ENCODE data around the gene GGNBP2.
"Not testable (repeated sequence)": the region's sequence is repeated elsewhere in the genome, so short reads cannot be mapped to it uniquely, and the experiment has no call there.

The GGNBP2 gene

GRCh38 chr17:36602924-36603384 lies 58.2 kb downstream of the GGNBP2 start:
- peak; percentile 44 for DNase-seq (ENCODE audit: low read depth)

DNA sequence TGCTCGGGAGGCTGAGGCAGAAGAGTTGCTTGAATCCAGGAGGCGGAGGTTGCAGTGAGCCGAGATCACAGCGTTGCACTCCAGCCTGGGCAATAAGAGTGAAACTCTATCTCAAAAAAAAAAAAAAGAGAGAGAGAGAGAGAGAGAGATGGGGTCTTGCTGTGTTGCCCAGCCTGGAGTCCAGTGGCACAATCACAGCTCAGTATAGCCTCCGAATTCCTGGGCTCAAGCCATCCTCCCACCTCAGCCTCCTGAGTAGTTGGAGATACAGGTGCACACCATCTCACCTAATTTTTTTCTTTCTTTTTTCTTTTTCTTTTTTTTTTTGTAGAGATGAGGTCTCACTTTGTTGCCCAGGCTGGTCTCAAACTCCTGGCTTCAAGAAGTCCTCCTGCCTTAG lies 60.3 kb downstream of the GGNBP2 start:
- not testable (repeated sequence) for DNase-seq (ENCODE audit: low read depth)

GRCh38 chr17:36608280-36608679 lies 63.6 kb downstream of the GGNBP2 start:
- DNase-seq (ENCODE audit: low read depth), result no peak

DNA sequence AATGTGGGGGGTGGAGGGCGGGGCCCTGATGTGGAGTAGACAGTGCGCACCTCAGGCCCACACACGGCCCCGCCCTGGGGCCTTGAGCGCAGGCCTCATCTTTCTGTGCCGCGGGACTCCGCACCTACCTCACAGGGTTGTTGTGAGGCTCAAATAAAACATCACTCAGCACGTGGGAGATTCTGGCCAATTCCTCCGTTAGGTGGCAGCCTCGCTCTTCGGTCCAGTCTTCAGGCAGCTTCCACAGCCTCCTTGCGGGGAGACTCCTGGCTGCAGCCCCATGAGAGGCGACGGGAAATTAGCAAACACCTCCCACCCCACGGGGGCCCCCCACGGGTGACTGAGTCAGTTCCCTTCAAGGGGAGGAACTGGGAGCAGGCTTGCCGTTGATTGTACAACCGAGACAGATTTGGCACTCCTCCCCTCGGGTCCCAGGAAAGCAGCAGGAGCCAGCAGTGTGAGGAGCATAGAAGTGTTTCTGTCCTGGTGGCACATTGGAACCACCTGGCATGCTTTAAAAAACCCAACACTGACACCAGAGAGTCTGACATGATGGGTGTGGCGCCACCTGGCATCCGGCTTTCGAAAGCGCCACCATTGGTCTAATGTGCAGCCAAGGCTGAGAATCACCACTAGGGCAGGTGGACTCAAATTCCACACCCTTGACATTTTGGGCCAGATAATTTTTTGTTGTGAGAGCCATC lies 64.2 kb downstream of the GGNBP2 start:
- DNase-seq (ENCODE audit: low read depth), result no peak

- DNase-seq (ENCODE audit: low read depth), result no peak
Observed at GRCh38 chr17:36609498-36609862, 64.8 kb downstream of the GGNBP2 start.

DNA sequence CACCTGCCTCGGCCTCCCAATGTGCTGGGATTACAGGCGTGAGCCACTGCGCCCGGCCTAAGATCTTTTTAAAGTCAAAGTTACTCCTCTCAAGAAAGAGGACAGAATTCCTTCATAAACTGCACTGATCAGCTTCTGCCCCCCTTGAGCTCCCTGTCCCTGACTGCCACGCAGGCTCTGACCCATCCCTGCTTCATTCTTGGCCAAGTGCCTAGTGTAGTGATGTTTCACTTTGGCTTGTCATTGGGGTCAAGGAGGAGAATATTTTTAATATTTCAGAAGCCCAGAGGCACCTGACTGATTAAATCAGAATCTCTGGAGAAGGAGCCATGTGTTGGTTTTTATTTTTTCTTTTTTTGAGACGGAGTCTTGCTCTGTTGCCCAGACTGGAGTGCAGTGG lies 65.8 kb downstream of the GGNBP2 start:
- DNase-seq (ENCODE audit: low read depth), result no peak

DNA sequence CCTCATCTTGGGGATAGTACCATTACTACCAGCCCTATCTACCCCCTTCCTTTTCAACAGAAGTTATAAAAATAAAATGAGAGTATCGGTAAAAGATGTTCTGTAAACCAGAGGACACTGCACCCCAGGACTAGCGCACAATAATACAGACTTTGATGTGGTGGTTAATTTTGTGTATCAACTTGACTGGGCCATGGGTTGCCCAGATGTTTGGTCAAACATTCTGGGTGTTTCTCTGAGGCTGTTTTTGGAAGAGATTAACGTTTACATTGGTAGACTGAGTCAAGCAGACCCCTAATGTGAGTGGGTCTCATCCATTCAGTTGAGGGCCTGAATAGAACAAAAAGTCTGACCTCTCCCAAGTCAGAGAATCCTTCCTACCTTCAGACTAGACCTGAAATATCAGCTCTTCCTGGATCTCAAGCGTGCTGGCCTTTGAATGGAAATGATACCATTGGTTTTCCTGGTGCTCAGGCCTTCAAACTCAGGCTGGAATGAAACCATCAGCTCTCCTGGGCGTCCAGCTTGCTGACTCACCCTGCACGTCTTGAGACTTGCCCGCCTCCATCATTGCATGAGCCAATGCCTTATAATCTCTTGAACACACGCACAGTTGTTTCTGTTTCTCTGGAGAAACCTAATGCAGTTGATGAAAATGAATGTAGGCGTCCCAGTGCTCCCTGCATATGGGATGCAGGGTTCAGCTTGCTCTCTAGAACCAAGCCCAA lies 66.8 kb downstream of the GGNBP2 start:
- DNase-seq (ENCODE audit: low read depth), result no peak

DNA sequence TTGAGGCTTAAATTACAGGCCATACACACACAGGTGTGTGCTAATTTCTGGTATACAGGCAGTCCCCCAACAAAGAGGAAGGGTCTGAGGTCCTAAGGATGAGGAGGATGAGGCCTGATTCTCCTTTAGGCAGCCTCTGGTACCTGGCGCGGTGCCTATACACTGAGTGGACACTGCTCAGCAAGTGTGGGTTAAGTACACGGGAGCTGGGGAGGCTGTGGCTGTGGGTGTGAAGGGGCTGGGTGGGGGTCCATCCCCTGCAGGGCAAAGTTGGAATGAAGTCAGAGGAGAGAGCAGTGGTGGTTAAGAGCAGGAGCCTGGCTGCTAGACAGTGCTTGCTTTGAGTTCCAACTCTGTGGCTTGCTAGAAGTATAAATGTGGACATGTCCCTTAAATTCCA lies 67.6 kb downstream of the GGNBP2 start:
- DNase-seq (ENCODE audit: low read depth), result no peak

GRCh38 chr17:36613155-36613554 lies 68.4 kb downstream of the GGNBP2 start:
- no peak for DNase-seq (ENCODE audit: low read depth)

DNA sequence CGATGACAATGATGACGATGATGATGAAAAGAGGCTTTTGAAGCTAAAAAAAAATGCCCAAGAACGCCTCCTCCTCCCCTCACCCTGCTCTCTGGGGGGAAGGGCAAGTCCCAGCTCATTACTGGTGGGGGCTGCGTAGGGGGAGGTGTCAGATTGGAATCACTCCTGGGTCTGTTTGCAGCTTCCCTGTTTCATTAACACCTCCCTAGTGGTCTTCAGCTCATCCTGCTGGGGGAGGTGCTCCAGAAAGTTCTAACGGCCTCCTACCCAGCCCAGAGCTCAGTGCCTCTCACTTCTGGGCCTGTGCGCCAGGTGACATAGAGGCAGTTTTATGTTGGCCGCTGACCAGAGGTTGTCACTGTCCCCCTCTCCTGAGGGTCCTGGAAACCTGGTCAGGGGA lies 69.4 kb downstream of the GGNBP2 start:
- DNase-seq (ENCODE audit: low read depth), result no peak

DNA sequence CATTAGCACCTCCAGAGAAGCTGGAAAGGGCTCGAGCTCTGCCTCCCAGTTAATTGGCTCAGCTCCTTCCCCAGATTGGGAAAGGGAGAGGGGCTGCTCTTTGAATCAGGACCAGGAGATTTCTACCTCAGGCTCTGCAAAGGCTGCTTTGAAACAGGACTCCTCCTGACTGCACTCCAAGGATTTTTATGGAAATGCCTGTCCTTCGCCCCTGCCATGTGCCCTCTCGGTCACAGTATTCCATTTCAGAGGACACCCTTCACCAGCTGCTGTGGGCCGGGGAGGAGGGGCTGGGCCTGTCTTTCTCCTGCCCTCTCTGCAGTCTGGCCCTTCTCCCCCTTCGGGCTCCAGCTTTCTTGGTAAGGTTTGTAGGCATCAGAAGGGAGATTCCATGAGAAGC lies 70.2 kb downstream of the GGNBP2 start:
- DNase-seq (ENCODE audit: low read depth), result no peak

DNA sequence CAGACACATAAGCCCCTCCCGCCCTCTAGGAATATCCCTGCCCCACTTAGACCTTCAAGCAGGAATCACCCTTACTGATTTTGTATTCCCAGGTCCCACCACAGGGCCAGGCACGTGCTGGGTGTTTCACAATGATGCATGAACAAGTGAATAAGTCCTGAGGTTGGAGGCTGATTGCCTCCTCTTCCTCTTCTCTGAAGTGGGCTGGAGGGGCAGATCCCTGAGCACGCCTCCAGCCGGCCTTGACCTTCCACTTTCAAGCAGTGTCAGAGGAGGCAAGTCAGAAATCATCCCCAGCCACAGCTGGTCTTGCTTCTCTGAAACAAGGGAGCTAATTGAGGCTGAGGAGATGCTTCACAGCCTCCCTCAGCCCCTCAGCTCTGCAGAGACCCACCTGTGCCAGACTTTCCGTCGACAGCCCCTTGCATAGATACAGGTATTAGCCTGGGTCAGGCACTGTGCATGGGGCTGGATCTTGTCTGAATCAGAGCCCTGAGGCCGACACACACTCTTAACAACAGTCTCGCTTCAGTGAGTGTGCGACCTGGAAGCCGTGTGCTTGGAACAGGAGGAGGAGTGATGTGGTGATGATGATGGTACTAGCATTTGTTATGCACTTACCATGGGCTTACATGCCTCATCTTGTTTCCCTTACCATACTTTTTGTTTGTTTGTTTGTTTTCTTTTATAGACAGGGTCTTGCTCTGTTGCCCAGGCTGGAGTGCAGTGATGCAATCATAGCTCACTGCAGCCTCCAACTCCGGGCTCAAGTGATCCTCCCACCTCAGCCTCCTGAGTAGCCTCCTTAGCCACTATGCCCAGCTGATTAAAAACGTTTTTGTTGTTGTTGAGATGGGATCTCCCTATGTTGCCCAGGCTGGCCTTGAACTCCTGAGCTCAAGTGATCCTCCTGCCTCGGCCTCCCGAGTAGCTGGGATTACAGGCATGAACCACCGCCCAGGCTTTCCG lies 71.6 kb downstream of the GGNBP2 start:
- DNase-seq (ENCODE audit: low read depth), result no peak

DNA sequence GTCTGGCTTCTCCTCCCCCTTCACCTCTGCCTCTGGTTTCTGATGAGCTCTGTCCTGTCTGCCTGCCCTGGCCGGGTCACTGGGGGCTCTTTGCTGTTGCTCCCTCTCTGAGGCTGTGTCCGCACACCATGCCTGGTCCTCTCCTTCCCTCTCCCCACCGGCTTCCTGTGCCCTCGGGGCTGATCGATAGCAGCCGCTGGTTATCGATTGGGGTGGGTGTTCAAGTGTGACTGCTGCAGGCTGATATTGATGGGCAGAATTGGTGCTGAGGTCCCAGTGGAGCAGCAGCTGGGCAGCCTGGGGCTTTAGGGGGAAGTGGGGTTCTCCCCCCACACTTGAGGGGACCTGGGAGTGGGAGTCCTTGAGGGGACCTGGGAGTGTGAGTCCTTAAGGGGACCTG lies 73.1 kb downstream of the GGNBP2 start:
- no peak for DNase-seq (ENCODE audit: low read depth)

- DNase-seq (ENCODE audit: low read depth), result no peak
Observed at GRCh38 chr17:36623281-36623680, 78.6 kb downstream of the GGNBP2 start.

- no peak for DNase-seq (ENCODE audit: low read depth)
Observed at GRCh38 chr17:36625188-36625587, 80.5 kb downstream of the GGNBP2 start.

- DNase-seq (ENCODE audit: low read depth), result no peak
Observed at GRCh38 chr17:36627101-36627500, 82.4 kb downstream of the GGNBP2 start.

DNA sequence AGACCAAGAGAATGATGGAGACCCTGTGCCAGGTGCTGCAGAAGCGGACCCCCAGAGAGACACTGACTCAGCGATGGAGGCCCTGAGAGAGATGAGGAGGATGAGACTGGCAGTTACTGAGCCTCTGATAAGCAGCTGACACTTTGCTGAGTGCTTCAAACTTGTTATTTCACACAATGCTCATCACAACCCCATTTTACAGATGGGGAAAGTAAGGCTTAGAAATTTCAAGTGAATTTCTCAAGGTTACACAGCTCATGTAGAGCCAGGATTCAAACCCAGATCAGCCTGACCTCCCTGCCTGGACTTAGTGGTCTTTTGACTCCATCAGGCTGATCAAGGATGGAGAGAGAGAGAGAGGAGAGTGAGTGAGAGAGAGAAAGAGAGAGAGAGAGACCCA lies 83.9 kb downstream of the GGNBP2 start:
- DNase-seq (ENCODE audit: low read depth), result no peak

DNA sequence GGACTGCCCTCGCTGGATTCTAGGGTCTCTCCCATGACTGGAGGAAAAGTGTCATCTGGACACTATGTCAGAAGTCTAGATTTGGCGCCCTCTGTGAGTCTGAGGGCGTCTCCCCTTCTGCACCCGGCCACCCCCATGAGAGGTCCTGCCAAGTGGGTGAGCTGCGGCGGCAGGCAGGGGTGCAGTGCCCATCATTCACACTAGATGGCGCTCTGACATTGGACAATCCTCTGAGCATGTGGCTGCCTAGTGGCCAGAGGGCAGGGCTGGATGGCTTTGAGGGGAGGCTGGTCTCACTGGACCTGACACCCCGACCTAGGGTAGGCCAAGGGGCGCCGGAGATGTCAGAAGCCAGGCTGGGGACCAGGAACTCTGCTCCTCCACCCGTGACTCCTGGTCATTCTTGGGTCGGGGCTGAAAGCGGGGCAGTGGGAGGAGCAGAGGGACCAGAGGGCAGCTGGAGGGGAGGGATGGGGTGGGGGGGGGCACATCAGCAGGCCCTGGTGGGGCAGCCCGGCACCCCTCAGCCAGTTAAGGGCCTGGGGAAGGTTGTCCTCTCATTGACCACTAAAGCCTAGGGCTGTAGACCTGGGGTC lies 84.6 kb downstream of the GGNBP2 start:
- peak; percentile 66 for DNase-seq (ENCODE audit: low read depth)

GRCh38 chr17:36629970-36630502 lies 85.3 kb downstream of the GGNBP2 start:
- DNase-seq (ENCODE audit: low read depth), result no peak

GRCh38 chr17:36631022-36631421 lies 86.3 kb downstream of the GGNBP2 start:
- no peak for DNase-seq (ENCODE audit: low read depth)

DNA sequence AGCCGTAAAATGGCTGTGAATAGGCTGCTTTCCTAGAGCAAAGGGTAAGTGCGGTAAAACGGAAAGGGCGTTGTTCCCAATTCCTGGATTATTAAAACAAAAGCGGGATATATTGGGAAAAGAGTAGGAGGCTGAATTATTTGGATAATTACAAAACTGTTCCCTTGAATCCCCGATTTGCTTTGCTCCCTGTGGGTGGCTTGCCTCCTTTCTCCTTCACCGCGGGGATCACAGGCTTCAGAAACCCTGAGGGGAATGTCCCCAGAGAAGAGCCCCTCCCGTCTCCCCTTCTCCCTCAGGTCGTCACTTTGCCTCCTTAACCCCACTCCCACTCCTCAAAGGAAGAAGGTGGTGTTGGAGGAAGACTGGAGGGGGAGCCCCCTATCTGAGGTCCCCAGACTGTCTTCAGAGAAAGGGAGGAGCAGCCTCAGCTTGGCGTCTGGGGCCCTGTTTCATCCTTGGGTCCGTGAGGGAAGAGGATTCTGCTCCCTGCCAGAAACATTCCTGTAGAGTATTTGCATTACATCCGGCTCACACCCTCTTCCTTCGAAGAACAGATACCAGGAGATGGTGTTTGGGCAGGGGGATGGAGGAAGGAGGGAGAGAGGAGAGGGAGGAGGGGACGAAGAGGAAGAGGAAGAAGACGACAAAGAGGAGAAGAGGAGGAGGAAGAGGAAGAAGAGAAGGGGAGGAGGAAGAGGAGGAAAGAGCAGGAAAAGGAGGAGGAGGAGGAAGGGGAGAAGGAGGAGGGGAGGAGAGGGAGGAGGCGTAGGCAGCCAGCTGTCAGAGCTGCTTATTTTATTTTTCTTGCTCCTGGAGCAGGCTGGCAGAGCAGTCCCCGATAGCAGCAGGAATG lies 88.4 kb downstream of the GGNBP2 start:
- DNase-seq (ENCODE audit: low read depth), result no peak
